GM12891 (cell line): ENCODE measurements around the gene GNB1L.

Experiments
- POLR2AphosphoS5 ChIP-seq: IDR thresholded peaks from 2 replicates; pipeline ENCODE4 v1.6.1; 2011; ENCODE audit warnings: low read depth, low read length, control low read depth
- TAF1 ChIP-seq: IDR thresholded peaks from 2 replicates; pipeline ENCODE4 v1.6.1; 2011; ENCODE audit warnings: low read depth, low read length, control low read depth

GRCh38 chr22:19789406-19789805, 65.3 kb downstream of the GNB1L start:
- TF ChIP-seq POLR2AphosphoS5, result no peak
- TF ChIP-seq TAF1, result no peak
